ENCODE results near the gene MOB2. TPM values are rescaled to one million over a fixed set of nuclear protein-coding genes. Genes with fewer than 3 reads are reported as not detected.
"Not testable (repeated sequence)": the region's sequence is repeated elsewhere in the genome, so short reads cannot be mapped to it uniquely, and the experiment has no call there.

MOB2 gene
- total RNA-seq, 4 donors from 2014 or later: 63.8 to 104 (median 95.8) TPM

- H3K36me3 ChIP-seq: no peaks in the 10 kb centered on the region
- no peak overlapping the region for H3K4me3 ChIP-seq
- DNase-seq (ENCODE audit: low spot score in 2 of 2): no peak
- H3K9me3 ChIP-seq: no peaks in the 10 kb centered on the region
- peaks cover 80% of the 10 kb centered on the region for H3K27me3 ChIP-seq
- no peak overlapping the region for H3K27ac ChIP-seq
- H3K4me1 ChIP-seq: peaks cover 10% of the 10 kb centered on the region
- TF ChIP-seq POLR2AphosphoS5 (IDR thresholded peaks at IDR 0.05) (no peak), POLR2A (IDR thresholded peaks at IDR 0.05) (no peak), CTCF (IDR thresholded peaks at IDR 0.05) (no peak), EP300 (IDR thresholded peaks at IDR 0.05) (no peak)
- WGBS: 51% methylated on average over 11 of the region's 19 CpGs
These were observed 48.2 kb downstream of the MOB2 start for GRCh38 chr11:1438261-1438966.

GRCh38 chr11:1437500-1437899 is 49.1 kb downstream of the MOB2 start:
- no peak for DNase-seq (ENCODE audit: low spot score in 2 of 2)
- Histone ChIP-seq H3K4me3 (no peak overlapping the region), H3K36me3 (no peaks in the 10 kb centered on the region), H3K9me3 (no peaks in the 10 kb centered on the region), H3K4me1 (peaks cover 10% of the 10 kb centered on the region), H3K27ac (no peak overlapping the region), H3K27me3 (peaks cover 74% of the 10 kb centered on the region)
- no CpG with 5 or more reads among the region's 6 CpGs for WGBS
- TF ChIP-seq POLR2A (IDR thresholded peaks at IDR 0.05) (no peak), EP300 (IDR thresholded peaks at IDR 0.05) (no peak), POLR2AphosphoS5 (IDR thresholded peaks at IDR 0.05) (no peak), CTCF (IDR thresholded peaks at IDR 0.05) (no peak)

- Histone ChIP-seq H3K9me3 (no peaks in the 10 kb centered on the region), H3K4me1 (peaks cover 10% of the 10 kb centered on the region), H3K4me3 (no peak overlapping the region), H3K27me3 (peaks cover 67% of the 10 kb centered on the region), H3K27ac (no peak overlapping the region), H3K36me3 (no peaks in the 10 kb centered on the region)
- TF ChIP-seq POLR2A (IDR thresholded peaks at IDR 0.05) (no peak), EP300 (IDR thresholded peaks at IDR 0.05) (no peak), CTCF (IDR thresholded peaks at IDR 0.05) (no peak), POLR2AphosphoS5 (IDR thresholded peaks at IDR 0.05) (no peak)
- DNase-seq (ENCODE audit: low spot score in 2 of 2): no peak
- 20% methylated on average over 2 of the region's 13 CpGs for WGBS
These were observed 50.0 kb downstream of the MOB2 start for GRCh38 chr11:1436468-1437039.

- peaks cover 10% of the 10 kb centered on the region for H3K4me1 ChIP-seq
- H3K9me3 ChIP-seq: no peaks in the 10 kb centered on the region
- H3K4me3 ChIP-seq: no peak overlapping the region
- H3K27me3 ChIP-seq: peaks cover 67% of the 10 kb centered on the region
- no peak for TF ChIP-seq POLR2AphosphoS5 (IDR thresholded peaks at IDR 0.05)
- TF ChIP-seq POLR2A (IDR thresholded peaks at IDR 0.05): no peak
- no peak for TF ChIP-seq CTCF (IDR thresholded peaks at IDR 0.05)
- TF ChIP-seq EP300 (IDR thresholded peaks at IDR 0.05): no peak
- H3K27ac ChIP-seq: no peak overlapping the region
- 7% methylated on average over 3 of the region's 29 CpGs for WGBS
- no peaks in the 10 kb centered on the region for H3K36me3 ChIP-seq
- DNase-seq (ENCODE audit: low spot score in 2 of 2): no peak
These were observed 50.6 kb downstream of the MOB2 start for GRCh38 chr11:1435820-1436467.

- not testable (repeated sequence) for H3K4me3 ChIP-seq; H3K36me3 ChIP-seq; DNase-seq (ENCODE audit: low spot score in 2 of 2); H3K27ac ChIP-seq; H3K9me3 ChIP-seq; H3K4me1 ChIP-seq
- H3K27me3 ChIP-seq: peaks cover 63% of the 10 kb centered on the region
- 88% methylated on average over 16 of the region's 20 CpGs for WGBS
These were observed 51.1 kb downstream of the MOB2 start for GRCh38 chr11:1435479-1435819.

All from suprapubic skin (tissue), 4 donors.